NCI-H345 treated with DMSO at 0.1 percent for 48 hours (cell line): Measurements from ENCODE around the gene HAO1.
"Not testable (repeated sequence)": the region's sequence is repeated elsewhere in the genome, so short reads cannot be mapped to it uniquely, and the experiment has no call there.

Source experiments
- DNase-seq: peaks from one replicate; lab custom pipeline; 2025; ENCODE audit not compliant: unreplicated experiment; lab: John Stamatoyannopoulos, UW

The HAO1 gene

DNA sequence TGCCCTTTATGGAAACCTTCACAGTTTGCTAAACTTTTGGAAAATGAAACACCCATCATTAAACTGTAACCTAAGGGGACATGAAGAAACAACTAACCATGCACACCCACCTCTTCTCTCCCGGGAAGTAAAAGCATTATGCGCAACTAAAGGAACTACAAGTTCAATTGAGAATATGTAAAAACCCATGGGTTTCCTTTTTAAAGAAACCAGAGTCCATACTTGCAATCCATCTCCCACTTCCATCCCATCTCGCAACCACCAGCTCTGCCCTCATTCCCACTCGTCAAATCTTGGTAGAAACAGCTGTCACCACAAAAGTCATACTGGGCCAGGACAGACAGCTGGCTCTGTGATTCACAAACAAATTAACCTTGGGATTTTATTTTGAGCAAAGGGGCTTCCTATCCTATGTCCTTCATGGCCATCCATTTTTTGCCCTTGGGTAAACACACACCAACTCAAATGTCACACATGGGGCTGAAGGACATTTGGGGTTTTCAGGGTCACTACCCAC, 81.5 kb downstream of the HAO1 start:
- no peak for DNase-seq

DNA sequence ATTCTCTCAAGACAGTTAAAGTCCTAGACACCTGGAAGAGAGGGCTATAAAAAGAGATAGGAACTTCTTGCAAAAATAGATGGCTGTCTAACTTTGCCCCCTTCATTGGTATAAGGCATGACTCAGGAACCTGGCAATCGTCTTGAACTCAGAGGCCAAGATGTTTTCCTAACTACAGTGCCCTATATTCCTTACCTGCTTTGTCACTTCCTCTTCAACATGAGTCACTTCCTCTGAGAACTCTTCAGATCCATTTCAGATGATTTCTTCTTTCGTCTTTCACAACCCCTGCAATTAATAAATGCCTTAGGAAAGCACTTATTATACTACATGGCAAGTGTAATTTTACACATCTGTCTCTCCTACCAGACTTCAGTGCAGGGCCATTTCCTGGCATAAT, 83.5 kb downstream of the HAO1 start:
- DNase-seq: no peak

DNA sequence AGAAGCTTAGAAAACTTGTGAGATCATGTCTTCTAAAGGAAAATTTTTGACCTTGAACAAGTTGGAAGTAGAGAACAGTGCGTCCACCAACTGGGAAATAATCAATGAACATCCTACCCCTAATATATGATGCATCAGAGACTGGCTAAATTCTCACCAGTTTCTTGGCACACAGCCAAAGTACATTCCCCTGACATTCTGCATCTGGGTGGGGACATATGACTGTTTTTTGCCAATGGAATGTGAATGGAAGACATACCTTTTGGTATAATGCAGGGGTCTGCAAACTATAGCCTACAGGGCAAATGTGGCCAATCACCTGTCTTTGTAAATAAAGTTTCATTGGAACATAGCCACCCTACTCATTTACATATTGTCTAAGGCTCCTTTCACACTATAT, 84.7 kb downstream of the HAO1 start:
- no peak for DNase-seq

DNA sequence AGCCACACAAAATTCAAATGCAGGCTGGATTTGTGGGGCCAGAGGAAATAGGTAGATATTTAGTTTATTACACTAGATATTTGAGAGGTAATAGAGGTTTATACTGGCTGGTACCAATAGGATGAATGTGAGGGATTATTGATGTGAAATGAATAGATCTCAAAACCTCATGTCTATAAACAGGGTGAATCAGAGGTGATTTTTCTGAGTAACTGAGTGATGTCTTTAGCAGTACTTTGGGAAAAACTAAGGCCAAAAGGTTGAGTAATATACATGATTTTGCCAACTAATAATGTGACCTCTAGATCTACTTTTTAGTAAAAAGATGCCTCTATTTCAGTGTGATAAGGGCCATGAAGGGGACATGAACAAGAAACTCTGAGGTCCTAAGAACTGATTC, 86.8 kb downstream of the HAO1 start:
- DNase-seq: no peak

DNA sequence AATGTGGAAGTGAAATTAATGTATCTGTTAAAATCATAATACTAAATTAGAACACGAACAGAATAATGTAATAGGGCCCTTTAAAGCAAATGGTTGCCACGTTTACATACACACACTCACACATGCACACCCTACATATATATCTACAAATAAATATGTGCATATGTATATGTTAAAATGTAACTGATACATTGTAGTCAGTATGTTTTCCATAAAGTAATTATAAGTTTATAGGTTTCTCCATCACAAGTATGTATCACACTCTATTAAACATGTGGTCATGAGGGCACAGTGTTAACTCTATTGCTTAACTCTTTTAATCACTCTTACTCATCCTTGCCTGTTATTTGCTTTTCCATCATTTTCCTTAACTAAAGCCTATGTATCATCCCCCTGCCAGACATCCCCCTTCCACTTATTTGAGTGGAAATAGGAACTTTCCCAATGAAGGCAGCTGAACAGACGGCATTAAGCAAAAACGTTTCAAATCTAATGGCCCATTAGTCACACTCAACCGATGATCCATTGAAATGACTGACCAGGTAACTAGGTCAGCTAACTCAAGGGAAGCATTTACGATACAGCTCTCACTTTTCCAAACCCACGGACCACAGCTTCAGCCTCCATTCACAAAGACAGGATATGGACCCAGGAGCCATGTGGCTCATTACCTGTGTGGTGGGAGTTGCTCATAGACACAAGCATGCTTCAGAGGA, 89.3 kb downstream of the HAO1 start:
- no peak for DNase-seq

DNA sequence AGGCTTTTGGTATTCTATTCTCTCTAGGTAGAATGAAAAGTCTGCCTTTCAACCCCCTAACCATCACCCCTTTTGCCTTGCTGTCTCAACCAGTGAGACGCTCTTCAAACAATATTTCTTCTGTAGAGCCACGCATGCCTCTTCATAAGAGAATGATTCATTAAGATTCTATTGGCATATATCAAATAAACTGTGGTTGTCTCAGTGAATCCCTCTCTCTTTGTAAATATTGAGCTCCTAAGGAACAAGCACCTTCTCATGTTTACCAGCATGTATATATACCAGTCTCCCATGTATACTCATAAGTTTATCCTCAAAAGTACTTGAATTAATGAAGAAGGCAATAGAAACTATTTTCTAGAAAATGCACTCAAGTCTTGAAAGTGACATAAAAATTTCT, 90.6 kb downstream of the HAO1 start:
- DNase-seq: no peak

DNA sequence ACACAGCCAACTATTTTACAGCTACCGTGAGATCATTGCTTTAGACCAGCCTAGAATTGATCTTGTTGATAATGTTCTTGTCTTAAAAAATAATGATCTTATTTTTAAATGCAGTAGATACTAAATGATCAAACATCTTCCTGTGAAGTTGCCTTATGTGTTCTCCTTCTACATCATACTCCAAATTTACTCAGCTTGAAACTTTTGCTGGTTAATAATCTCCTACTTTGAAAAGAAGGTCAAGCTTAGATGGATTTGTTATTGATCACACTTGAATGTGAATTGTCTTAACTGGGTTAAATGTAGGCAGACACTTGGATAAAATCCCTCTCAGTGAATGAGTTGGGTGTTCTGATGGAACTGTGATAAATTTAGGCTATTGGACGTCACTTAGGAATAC, 91.9 kb downstream of the HAO1 start:
- no peak for DNase-seq

DNA sequence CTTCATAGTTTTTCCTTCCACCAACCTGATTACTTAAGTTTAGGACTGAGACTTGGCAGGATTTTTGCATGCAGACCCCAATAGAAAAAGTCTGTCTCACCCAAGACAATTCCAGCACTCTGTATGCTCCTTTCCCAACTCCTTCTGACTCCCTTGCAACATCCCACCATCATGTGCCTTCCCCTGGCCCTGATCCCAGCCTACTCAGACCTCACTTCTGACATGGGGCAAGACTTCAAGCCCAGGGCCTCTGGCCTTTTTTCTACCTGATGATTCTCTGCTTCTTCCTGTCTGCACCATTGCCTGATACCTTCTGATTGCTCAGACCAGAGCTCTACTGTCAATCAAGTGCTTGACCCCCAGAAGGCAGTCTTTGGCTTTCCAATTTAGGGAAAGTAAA, 96.6 kb downstream of the HAO1 start:
- DNase-seq: no peak

DNA sequence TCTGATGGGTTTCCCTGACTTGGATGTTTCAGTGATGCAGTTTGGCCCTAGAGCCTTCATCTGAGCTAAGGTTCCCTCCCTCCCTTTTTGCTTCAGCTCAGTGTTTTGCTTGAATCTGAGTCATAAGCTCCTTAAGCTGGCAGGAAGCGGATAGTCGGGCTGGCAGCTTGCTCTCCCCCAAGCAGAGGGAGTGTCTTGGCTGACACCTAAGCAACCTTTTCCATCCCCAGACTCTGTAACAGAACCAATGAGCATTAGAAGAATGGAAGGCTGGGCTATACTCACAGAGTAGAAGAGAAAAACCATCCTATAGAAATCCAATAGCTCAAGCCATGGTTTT, 98.3 kb downstream of the HAO1 start:
- no peak for DNase-seq

DNA sequence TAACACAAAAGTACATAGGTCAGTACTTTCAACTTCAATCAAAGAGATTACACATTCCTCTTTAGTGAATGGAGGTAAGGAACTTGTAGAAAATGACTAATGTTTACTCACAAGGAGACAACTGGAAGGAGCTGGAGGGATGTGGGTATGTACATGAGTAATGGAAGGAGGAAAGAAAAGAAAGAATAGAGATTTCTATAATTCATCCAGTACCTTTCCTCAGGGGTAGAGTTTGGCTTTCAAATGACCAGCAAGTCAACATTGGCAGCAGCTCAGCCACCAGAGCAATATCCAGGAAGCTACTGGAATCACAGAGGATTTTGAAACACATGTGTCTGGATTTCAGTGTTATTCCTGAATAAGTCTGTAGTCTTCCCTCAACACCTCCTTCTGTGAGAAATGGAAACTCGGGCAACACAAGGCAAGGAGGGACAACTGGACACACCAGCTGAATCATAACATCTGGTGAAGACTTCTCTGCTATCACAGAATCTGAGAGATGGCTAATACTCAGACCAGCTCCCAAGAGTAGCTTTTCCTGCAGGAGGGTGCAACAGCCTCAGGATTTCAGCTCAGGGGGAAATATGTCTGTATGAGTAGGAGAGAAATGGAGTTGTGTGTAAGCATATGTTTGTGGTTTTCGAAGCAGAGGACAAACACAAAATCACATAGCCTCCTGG, 98.8 kb downstream of the HAO1 start:
- DNase-seq: no peak

DNA sequence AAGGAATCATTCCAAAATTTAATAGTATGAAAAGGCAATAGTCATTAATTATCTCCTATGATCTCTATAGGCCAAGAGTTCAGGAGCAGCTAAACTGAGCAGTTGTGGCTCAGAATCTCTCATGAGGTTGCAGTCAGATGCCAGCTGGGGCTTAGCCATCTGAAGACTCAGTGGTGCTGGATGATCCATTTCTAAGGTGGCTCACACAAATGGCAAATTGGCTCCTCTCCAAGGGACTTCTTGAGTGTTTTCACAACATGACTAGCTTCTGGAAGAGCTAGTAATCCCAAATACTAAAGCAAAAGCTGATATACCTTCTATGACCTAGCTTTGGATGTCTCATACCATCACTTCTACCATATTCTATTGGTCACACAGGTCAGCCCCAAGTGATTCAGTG, 104.2 kb downstream of the HAO1 start:
- DNase-seq: no peak

DNA sequence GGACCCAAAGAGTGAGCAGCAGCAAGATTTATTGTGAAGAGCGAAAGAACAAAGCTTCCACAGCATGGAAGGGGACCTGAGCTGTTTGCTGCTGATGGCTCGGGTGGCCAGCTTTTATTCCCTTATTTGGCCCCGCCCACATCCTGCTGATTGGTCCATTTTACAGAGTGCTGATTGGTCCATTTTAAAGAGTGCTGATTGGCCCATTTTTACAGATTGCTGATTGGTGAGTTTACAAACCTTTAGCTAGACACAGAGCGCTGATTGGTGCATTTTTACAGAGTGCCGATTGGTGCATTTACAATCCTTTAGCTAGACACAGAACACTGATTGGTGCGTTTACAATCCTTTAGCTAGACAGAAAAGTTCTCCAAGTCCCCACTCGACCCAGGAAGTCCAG, 105.8 kb downstream of the HAO1 start:
- DNase-seq: not testable (repeated sequence)
